Stomach (tissue), 9 donors: ENCODE data around the gene NISCH. TPM values are rescaled to one million over a fixed set of nuclear protein-coding genes. Genes with fewer than 3 reads are reported as not detected.

ENCODE experiments used
- DNase-seq, 2 donors: peaks; one replicate each; pipeline versions ENCODE4 v3.0.0 to v3.0.0-alpha.2; 2013 to 2019
- H3K27ac ChIP-seq, 5 donors: fragments of 200-600 bp in 4 of 5; sonication (generic) in 4 of 5; one replicate each; pipeline ENCODE4 v1.5.1; 2013 to 2019; ENCODE audit warnings: mild to moderate bottlenecking in 1 of 5, moderate library complexity in 1 of 5
- H3K27me3 ChIP-seq, 3 donors: fragments of 200-600 bp; sonication (generic); one replicate each; pipeline ENCODE4 v1.5.1; 2017 to 2019; ENCODE audit warnings: mixed run types in 1 of 3
- H3K36me3 ChIP-seq, 4 donors: fragments of 200-600 bp; sonication (generic); 1 replicate in 3 of 4; 2 replicates in 1 of 4; pipeline ENCODE4 v1.5.1; 2016 to 2019
- H3K4me1 ChIP-seq, 4 donors: fragments of 200-600 bp; sonication (generic); one replicate each; pipeline ENCODE4 v1.5.1; 2016 to 2019
- H3K4me3 ChIP-seq, 4 donors: fragments of 200-600 bp; sonication (generic) in 3 of 4; one replicate each; pipeline ENCODE4 v1.5.1; 2016 to 2019; ENCODE audit warnings: mild to moderate bottlenecking in 1 of 4
- H3K9me3 ChIP-seq, 4 donors: fragments of 200-600 bp; sonication (generic); one replicate each; pipeline ENCODE4 v1.5.1; 2016 to 2019
- EP300 ChIP-seq: sonication (generic); formaldehyde crosslinking; IDR thresholded peaks from one replicate; pipeline ENCODE4 v1.6.1; 2017; ENCODE audit warnings: antibody characterized with exemption
- POLR2A ChIP-seq, 4 donors: fragments of 450-650 bp; IDR thresholded peaks; one replicate each; pipeline ENCODE4 v1.6.1; 2016; ENCODE audit warnings: antibody characterized with exemption in 4 of 4, control low read depth in 2 of 4, mild to moderate bottlenecking in 1 of 4, moderate library complexity in 1 of 4
- POLR2AphosphoS5 ChIP-seq, 3 donors: sonication (generic); formaldehyde crosslinking; IDR thresholded peaks; one replicate each; pipeline ENCODE4 v1.6.1; 2016; ENCODE audit warnings: antibody characterized with exemption in 3 of 3
- WGBS, 5 donors: extraction: QIAGEN DNeasy Blood & Tissue Kit in 3 of 5; methylation state at CpG; one replicate each; pipeline versions ENCODE4 v1.1.5 to v1.1.7; 2013 to 2018; 5-methylcytosine and 5-hydroxymethylcytosine counted together
- intact Hi-C: fragments of 100-400 bp; cut with DNase I; formaldehyde crosslinking; loops from one replicate; pipeline ENCODE4 v1.15.1; 2023; ENCODE audit warnings: low total_unique reads
- polyA plus RNA-seq, 3 donors: library from polyadenylated mRNA; stranded (reverse); fragments of 200-250 nt; gene quantifications; one replicate each; pipeline ENCODE4 v1.2.3, GENCODE V29; 2013
- total RNA-seq, 5 donors: library from RNA; depleted of rRNA; stranded (reverse); fragments of >200 nt; gene quantifications; one replicate each; pipeline versions ENCODE4 v1.1.0 to v1.2.3, GENCODE V29; 2014 to 2016
- TF ChIP-seq, protein P1 (sequence below), 7 experiments: fragments of 450-650 bp in 4 of 7; fragments of 200-600 bp in 3 of 7; sonication (generic) in 3 of 7; IDR thresholded peaks; one replicate each; pipeline ENCODE4 v1.5.1; 2016 to 2019; ENCODE audit warnings: antibody characterized with exemption in 7 of 7, control low read depth in 2 of 7, mild to moderate bottlenecking in 1 of 7
- donor health status: healthy with polysubstance abuse.
- donor health status: Bipolar disorder and iron deficiency.
- donor health status: healthy.

NISCH gene
- total and polyA plus RNA-seq, 8 donors, result 18.3 to 456 (median 69.9) TPM

DNA sequence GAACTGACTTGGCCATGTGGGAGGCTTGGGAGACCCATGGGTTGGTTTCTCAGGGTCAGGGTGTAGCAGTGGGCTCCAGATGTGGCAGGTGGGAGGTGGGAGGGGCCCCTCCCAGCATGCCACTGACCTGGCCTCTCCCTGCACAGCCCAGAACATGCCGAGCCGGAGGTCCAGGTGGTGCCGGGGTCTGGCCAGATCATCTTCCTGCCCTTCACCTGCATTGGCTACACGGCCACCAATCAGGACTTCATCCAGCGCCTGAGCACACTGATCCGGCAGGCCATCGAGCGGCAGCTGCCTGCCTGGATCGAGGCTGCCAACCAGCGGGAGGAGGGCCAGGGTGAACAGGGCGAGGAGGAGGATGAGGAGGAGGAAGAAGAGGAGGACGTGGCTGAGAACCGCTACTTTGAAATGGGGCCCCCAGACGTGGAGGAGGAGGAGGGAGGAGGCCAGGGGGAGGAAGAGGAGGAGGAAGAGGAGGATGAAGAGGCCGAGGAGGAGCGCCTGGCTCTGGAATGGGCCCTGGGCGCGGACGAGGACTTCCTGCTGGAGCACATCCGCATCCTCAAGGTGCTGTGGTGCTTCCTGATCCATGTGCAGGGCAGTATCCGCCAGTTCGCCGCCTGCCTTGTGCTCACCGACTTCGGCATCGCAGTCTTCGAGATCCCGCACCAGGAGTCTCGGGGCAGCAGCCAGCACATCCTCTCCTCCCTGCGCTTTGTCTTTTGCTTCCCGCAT, 31.8 kb downstream of the NISCH start:
- Histone ChIP-seq H3K9me3 (no peaks in the 10 kb centered on the region), H3K36me3 (peaks cover 70 to 98% (median 96%) of the 10 kb centered on the region in 4 donors), H3K27ac (no peak overlapping the region), H3K27me3 (no peaks in the 10 kb centered on the region), H3K4me1 (peaks cover 5 to 47% (median 16%) of the 10 kb centered on the region in 4 donors), H3K4me3 (no peak overlapping the region)
- 88 to 93% (median 90%) methylated on average over 28 to 31 of the region's 31 CpGs for WGBS, 5 donors
- intact Hi-C loops, result no loop called here
- TF ChIP-seq, protein P1, sequence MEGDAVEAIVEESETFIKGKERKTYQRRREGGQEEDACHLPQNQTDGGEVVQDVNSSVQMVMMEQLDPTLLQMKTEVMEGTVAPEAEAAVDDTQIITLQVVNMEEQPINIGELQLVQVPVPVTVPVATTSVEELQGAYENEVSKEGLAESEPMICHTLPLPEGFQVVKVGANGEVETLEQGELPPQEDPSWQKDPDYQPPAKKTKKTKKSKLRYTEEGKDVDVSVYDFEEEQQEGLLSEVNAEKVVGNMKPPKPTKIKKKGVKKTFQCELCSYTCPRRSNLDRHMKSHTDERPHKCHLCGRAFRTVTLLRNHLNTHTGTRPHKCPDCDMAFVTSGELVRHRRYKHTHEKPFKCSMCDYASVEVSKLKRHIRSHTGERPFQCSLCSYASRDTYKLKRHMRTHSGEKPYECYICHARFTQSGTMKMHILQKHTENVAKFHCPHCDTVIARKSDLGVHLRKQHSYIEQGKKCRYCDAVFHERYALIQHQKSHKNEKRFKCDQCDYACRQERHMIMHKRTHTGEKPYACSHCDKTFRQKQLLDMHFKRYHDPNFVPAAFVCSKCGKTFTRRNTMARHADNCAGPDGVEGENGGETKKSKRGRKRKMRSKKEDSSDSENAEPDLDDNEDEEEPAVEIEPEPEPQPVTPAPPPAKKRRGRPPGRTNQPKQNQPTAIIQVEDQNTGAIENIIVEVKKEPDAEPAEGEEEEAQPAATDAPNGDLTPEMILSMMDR (IDR thresholded peaks at IDR 0.05), result no peak
- TF ChIP-seq POLR2A (IDR thresholded peaks at IDR 0.05) (no peak), POLR2AphosphoS5 (IDR thresholded peaks at IDR 0.05) (no peak)
- DNase-seq, result no peak

DNA sequence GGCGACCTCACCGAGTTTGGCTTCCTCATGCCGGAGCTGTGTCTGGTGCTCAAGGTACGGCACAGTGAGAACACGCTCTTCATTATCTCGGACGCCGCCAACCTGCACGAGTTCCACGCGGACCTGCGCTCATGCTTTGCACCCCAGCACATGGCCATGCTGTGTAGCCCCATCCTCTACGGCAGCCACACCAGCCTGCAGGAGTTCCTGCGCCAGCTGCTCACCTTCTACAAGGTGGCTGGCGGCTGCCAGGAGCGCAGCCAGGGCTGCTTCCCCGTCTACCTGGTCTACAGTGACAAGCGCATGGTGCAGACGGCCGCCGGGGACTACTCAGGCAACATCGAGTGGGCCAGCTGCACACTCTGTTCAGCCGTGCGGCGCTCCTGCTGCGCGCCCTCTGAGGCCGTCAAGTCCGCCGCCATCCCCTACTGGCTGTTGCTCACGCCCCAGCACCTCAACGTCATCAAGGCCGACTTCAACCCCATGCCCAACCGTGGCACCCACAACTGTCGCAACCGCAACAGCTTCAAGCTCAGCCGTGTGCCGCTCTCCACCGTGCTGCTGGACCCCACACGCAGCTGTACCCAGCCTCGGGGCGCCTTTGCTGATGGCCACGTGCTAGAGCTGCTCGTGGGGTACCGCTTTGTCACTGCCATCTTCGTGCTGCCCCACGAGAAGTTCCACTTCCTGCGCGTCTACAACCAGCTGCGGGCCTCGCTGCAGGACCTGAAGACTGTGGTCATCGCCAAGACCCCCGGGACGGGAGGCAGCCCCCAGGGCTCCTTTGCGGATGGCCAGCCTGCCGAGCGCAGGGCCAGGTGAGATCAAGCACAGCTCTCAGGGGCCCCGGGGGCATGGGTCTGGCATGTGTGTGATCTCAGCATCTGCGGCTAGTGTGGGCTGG, 32.6 kb downstream of the NISCH start:
- TF ChIP-seq, protein P1 (IDR thresholded peaks at IDR 0.05), result no peak
- no peaks in the 10 kb centered on the region for H3K27me3 ChIP-seq
- H3K9me3 ChIP-seq, result no peaks in the 10 kb centered on the region
- H3K36me3 ChIP-seq, result peaks cover 70 to 98% (median 96%) of the 10 kb centered on the region in 4 donors
- intact Hi-C loops, result no loop called here
- 94 to 97% (median 96%) methylated on average over 54 to 59 of the region's 59 CpGs for WGBS, 5 donors
- H3K27ac ChIP-seq, result no peak overlapping the region
- peaks cover 5 to 51% (median 16%) of the 10 kb centered on the region in 4 donors for H3K4me1 ChIP-seq
- H3K4me3 ChIP-seq, result no peak overlapping the region
- no peak for DNase-seq

DNA sequence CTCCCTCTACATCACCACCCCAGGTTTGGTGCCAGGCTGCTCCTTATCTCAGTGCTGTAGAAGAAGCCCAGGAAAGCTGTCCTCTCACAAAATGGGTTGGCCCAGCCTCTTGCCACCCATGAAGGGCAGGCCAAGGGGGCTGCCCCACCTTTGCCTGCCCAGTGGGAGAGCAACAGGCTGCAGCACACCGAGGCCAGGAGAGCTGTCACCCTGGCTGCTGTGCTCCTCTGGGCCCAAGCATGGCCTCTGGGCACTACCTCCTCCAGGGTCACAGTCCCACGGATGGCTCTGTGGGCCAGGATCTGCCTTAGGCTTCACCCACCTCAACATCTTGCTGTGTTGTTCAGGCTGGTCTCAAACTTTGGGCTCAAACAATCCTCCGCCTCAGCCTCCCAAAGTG, 33.3 kb downstream of the NISCH start:
- TF ChIP-seq POLR2AphosphoS5 (IDR thresholded peaks at IDR 0.05) (no peak), EP300 (no peak)
- no peak for DNase-seq
- H3K4me3 ChIP-seq, result no peak overlapping the region
- intact Hi-C loops, result no loop called here
- peaks cover 74 to 97% (median 96%) of the 10 kb centered on the region in 4 donors for H3K36me3 ChIP-seq
- no peaks in the 10 kb centered on the region for H3K9me3 ChIP-seq
- 90 to 100% (median 93%) methylated on average over 1 to 3 of the region's 3 CpGs; no CpG with 5 or more reads in 1 of the 5 donors for WGBS, 5 donors
- H3K4me1 ChIP-seq, result peaks cover 5 to 51% (median 18%) of the 10 kb centered on the region in 4 donors
- no peaks in the 10 kb centered on the region for H3K27me3 ChIP-seq
- no peak overlapping the region for H3K27ac ChIP-seq

DNA sequence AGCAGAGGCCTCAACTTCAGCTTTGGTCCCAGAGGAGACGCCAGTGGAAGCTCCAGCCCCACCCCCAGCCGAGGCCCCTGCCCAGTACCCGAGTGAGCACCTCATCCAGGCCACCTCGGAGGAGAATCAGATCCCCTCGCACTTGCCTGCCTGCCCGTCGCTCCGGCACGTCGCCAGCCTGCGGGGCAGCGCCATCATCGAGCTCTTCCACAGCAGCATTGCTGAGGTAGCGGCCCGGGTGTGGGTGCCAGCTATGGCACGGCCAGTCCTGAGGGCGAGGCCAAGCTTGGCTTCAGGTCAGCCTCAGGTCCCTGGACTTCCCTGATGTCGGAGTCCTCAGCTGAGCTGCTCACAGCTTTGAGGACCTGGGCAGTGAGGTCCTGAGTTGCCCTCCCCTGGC, 34.0 kb downstream of the NISCH start:
- no peaks in the 10 kb centered on the region for H3K27me3 ChIP-seq
- H3K4me1 ChIP-seq, result peaks cover 5 to 51% (median 18%) of the 10 kb centered on the region in 4 donors
- H3K27ac ChIP-seq, result peak overlapping the region in 1 of 5 donors; percentile 75
- no peak for DNase-seq
- WGBS, 5 donors, result 85 to 93% (median 91%) methylated on average over 3 to 18 of the region's 18 CpGs
- intact Hi-C loops, result no loop called here
- H3K9me3 ChIP-seq, result no peaks in the 10 kb centered on the region
- TF ChIP-seq EP300 (no peak), POLR2AphosphoS5 (IDR thresholded peaks at IDR 0.05) (no peak), POLR2A (IDR thresholded peaks at IDR 0.05) (no peak)
- TF ChIP-seq, protein P1 (IDR thresholded peaks at IDR 0.05), result no peak
- peaks cover 74 to 96% (median 93%) of the 10 kb centered on the region in 4 donors for H3K36me3 ChIP-seq
- no peak overlapping the region for H3K4me3 ChIP-seq
